Erythroblast (primary cell): Measurements from ENCODE around the gene MGAT5B.

Experiments
- GATA1 ChIP-seq: IDR thresholded peaks from 2 replicates; pipeline ENCODE4 v1.6.1; 2011; ENCODE audit warnings: low read depth, mild to moderate bottlenecking, control low read depth, low read length, moderate library complexity
- POLR2A ChIP-seq: IDR thresholded peaks from 2 replicates; pipeline ENCODE4 v1.6.1; 2011; ENCODE audit warnings: mild to moderate bottlenecking, low read length

DNA sequence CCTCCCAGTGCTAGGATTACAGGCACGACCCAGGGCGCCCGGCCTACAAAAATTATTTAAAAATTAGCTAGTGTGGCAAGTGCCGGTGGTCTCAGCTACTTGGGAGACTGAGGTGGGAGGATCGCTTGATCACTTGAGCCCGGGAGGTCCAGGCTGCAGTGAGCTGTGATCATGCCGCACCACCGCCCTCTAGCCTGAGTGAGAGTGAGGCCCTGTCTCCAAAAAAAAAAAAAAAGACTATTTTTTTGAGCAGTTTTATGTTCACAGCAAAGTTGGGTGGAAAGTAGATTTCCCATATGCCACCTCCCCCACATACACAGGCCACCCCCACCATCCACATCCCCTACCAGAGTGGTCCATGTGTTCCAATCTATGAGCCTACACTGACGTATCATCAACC lies 84.9 kb downstream of the MGAT5B start:
- no peak for TF ChIP-seq POLR2A
- TF ChIP-seq GATA1 = no peak
